Islet precursor cell (in vitro differentiated cells): ENCODE data around the gene KRT32.
"Not testable (repeated sequence)": the region's sequence is repeated elsewhere in the genome, so short reads cannot be mapped to it uniquely, and the experiment has no call there.

Source experiments
- DNase-seq: peaks from one replicate; pipeline ENCODE4 v3.0.0-alpha.2; 2018

The KRT32 gene

GRCh38 chr17:41463746-41464145 lies 3.4 kb downstream of the KRT32 start:
- no peak for DNase-seq

- no peak for DNase-seq
These were observed 4.5 kb downstream of the KRT32 start for GRCh38 chr17:41462705-41463104.

- no peak for DNase-seq
These were observed 9.5 kb downstream of the KRT32 start for GRCh38 chr17:41457676-41458075.

GRCh38 chr17:41456204-41456603 lies 11.0 kb downstream of the KRT32 start:
- DNase-seq: no peak

GRCh38 chr17:41455236-41455635 lies 11.9 kb downstream of the KRT32 start:
- DNase-seq: no peak

GRCh38 chr17:41453066-41453465 lies 14.1 kb downstream of the KRT32 start:
- no peak for DNase-seq

- DNase-seq: no peak
These were observed 14.9 kb downstream of the KRT32 start for GRCh38 chr17:41452281-41452680.

GRCh38 chr17:41451154-41451728 lies 15.9 kb downstream of the KRT32 start:
- no peak for DNase-seq

- DNase-seq: no peak
These were observed 18.2 kb downstream of the KRT32 start for GRCh38 chr17:41449008-41449407.

GRCh38 chr17:41448506-41448905 lies 18.7 kb downstream of the KRT32 start:
- DNase-seq: no peak

- DNase-seq: no peak
These were observed 20.4 kb downstream of the KRT32 start for GRCh38 chr17:41446806-41447205.

GRCh38 chr17:41444640-41445039 lies 22.5 kb downstream of the KRT32 start:
- DNase-seq: no peak

GRCh38 chr17:41444186-41444585 lies 23.0 kb downstream of the KRT32 start:
- DNase-seq: no peak

GRCh38 chr17:41442739-41443138 lies 24.4 kb downstream of the KRT32 start:
- no peak for DNase-seq

- no peak for DNase-seq
These were observed 26.6 kb downstream of the KRT32 start, which contains the start of gene KRT38 for GRCh38 chr17:41440531-41441033. KRT38 (minus strand) TSS chr17:41440983; CDS start chr17:41440921, 62 bp downstream.

- no peak for DNase-seq
These were observed 27.8 kb downstream of the KRT32 start for GRCh38 chr17:41439375-41439774.

GRCh38 chr17:41437769-41438168 lies 29.4 kb downstream of the KRT32 start:
- DNase-seq: peak; percentile 73

GRCh38 chr17:41437254-41437653 lies 29.9 kb downstream of the KRT32 start:
- DNase-seq: no peak

GRCh38 chr17:41434415-41434814 lies 32.8 kb downstream of the KRT32 start:
- no peak for DNase-seq

GRCh38 chr17:41434005-41434404 lies 33.2 kb downstream of the KRT32 start:
- DNase-seq: no peak

GRCh38 chr17:41433586-41433985 lies 33.6 kb downstream of the KRT32 start:
- DNase-seq: no peak

- DNase-seq: not testable (repeated sequence)
These were observed 36.8 kb downstream of the KRT32 start for GRCh38 chr17:41430376-41430775.

- no peak for DNase-seq
These were observed 37.5 kb downstream of the KRT32 start for GRCh38 chr17:41429667-41430066.

- DNase-seq: peak; percentile 97
These were observed 38.4 kb downstream of the KRT32 start for GRCh38 chr17:41428591-41429291.
